K562 (cell line): ENCODE results near the gene NACA. TPM values are rescaled to one million over a fixed set of nuclear protein-coding genes. Genes with fewer than 3 reads are reported as not detected.
A peak's percentile ranks its signal among the peaks of the same experiment; 100 is the strongest.

Source experiments
- ARHGAP35 ChIP-seq: fragments of 450-650 bp; IDR thresholded peaks from 2 replicates; pipeline ENCODE4 v1.6.1; 2018; ENCODE audit not compliant: partially characterized antibody
- CBX5 ChIP-seq: IDR thresholded peaks from 2 replicates; pipeline ENCODE4 v1.6.1; 2014; ENCODE audit warnings: low read depth, borderline replicate concordance
- FOXP1 ChIP-seq: sonication (generic); formaldehyde crosslinking; IDR thresholded peaks from 2 replicates; pipeline ENCODE4 v1.8.0; 2022; ENCODE audit warnings: mild to moderate bottlenecking, missing genetic modification reagents
- KDM4B ChIP-seq, 2 experiments: fragments of 450-650 bp in 1 of 2; sonication (generic) in 1 of 2; IDR thresholded peaks; 2 replicates each; pipeline ENCODE4 v1.6.1; 2016 to 2017; ENCODE audit warnings: borderline replicate concordance in 2 of 2, antibody characterized with exemption in 1 of 2, low read depth in 1 of 2, mild to moderate bottlenecking in 1 of 2
- KLF10 ChIP-seq: fragments of 250-450 bp; sonication (Bioruptor Pico); IDR thresholded peaks from 2 replicates; pipeline ENCODE4 v1.6.1; 2021; ENCODE audit warnings: matching md5 sums
- NFE2L1 ChIP-seq: fragments of 450-650 bp; IDR thresholded peaks from 2 replicates; pipeline ENCODE4 v1.6.1; 2016; ENCODE audit warnings: missing genetic modification characterization, low read depth, mild to moderate bottlenecking, missing compliant biosample characterization, moderate library complexity, borderline replicate concordance
- NR0B1 ChIP-seq: fragments of 450-650 bp; IDR thresholded peaks from one replicate; pipeline ENCODE4 v1.6.1; 2018; ENCODE audit warnings: mild to moderate bottlenecking, moderate library complexity; ENCODE audit not compliant: partially characterized antibody
- RBBP5 ChIP-seq: fragments of 200-600 bp; sonication (generic); IDR thresholded peaks from 2 replicates; pipeline ENCODE4 v1.6.1; 2012; ENCODE audit warnings: borderline replicate concordance, mild to moderate bottlenecking, low read length, control low read depth, inconsistent platforms; ENCODE audit not compliant: insufficient read depth, poor library complexity, severe bottlenecking
- RFX1 ChIP-seq: fragments of 450-650 bp; IDR thresholded peaks from 2 replicates; pipeline ENCODE4 v1.6.1; 2016; ENCODE audit warnings: mild to moderate bottlenecking, moderate library complexity
- SMARCB1 ChIP-seq: IDR thresholded peaks from 2 replicates; pipeline ENCODE4 v1.6.1; 2011; ENCODE audit warnings: improper control_type of control experiment, low read depth; ENCODE audit not compliant: insufficient read length
- TBL1XR1 ChIP-seq, 2 experiments: IDR thresholded peaks; 2 replicates each; pipeline ENCODE4 v1.6.1; 2012; ENCODE audit warnings: improper control_type of control experiment in 2 of 2, low read length in 2 of 2, mild to moderate bottlenecking in 1 of 2
- TOE1 ChIP-seq, 2 experiments: fragments of 450-650 bp in 1 of 2; sonication (generic) in 1 of 2; formaldehyde crosslinking in 1 of 2; IDR thresholded peaks; 2 replicates each; pipeline versions ENCODE4 v1.7.1 to v1.8.0; 2016 to 2022; ENCODE audit warnings: borderline replicate concordance in 2 of 2, mild to moderate bottlenecking in 2 of 2, antibody characterized with exemption in 1 of 2, inconsistent platforms in 1 of 2, low read depth in 1 of 2, missing genetic modification reagents in 1 of 2, moderate library complexity in 1 of 2
- ZFPM2 ChIP-seq: fragments of 250-450 bp; sonication (Bioruptor Pico); IDR thresholded peaks from 2 replicates; pipeline ENCODE4 v1.5.1; 2022; ENCODE audit warnings: mild to moderate bottlenecking
- ZZZ3 ChIP-seq: fragments of 450-650 bp; IDR thresholded peaks from 2 replicates; pipeline ENCODE4 v1.6.1; 2016; ENCODE audit warnings: antibody characterized with exemption, mild to moderate bottlenecking, moderate library complexity
- polyA plus RNA-seq, 8 experiments: library from polyadenylated mRNA; depleted of rRNA in 4 of 8; stranded (reverse) in 5 of 8; unstranded in 3 of 8; fragments of >200 nt; fragmentation: Nextera tagmentation in 2 of 8; fragmentation: Illumina TruSeq in 1 of 8; extraction: Ambion mirVana in 2 of 8; extraction: Trizol in 1 of 8; gene quantifications; 2 replicates each; pipeline versions ENCODE4 v1.2.1 to v1.2.3, GENCODE V29; 2011 to 2014; ENCODE audit warnings: inconsistent platforms in 1 of 8, missing spikeins in 1 of 8
- total RNA-seq, 7 experiments: library from RNA; depleted of rRNA in 6 of 7; stranded (reverse); fragments of >200 nt in 6 of 7; fragmentation: Illumina TruSeq in 2 of 7; extraction: Trizol in 2 of 7; gene quantifications; 2 replicates each; pipeline versions ENCODE4 v1.2.1 to v1.2.3, GENCODE V29; 2011 to 2021; ENCODE audit warnings: low replicate concordance in 1 of 7
- TF ChIP-seq, protein P1 (sequence below): conservative IDR thresholded peaks from 2 replicates; pipeline ENCODE4 v1.6.1; 2011; ENCODE audit warnings: low read depth, mild to moderate bottlenecking, low read length; ENCODE audit not compliant: control insufficient read depth
- TF ChIP-seq, protein P2 (sequence below): fragments of 250-450 bp; sonication (Bioruptor Pico); IDR thresholded peaks from 2 replicates; pipeline ENCODE4 v1.8.0; 2021; ENCODE audit warnings: moderate library complexity, mild to moderate bottlenecking, inconsistent platforms
- TF ChIP-seq, protein P3 (sequence below): sonication (generic); formaldehyde crosslinking; IDR thresholded peaks from 2 replicates; pipeline ENCODE4 v1.8.1; 2023; ENCODE audit warnings: mild to moderate bottlenecking, missing genetic modification reagents

The NACA gene
- total and polyA plus RNA-seq, 9 of the 15 experiments (the other 6 are each of a cell fraction or from before 2014, with no cell fraction given), result 1,030 to 2,416 (median 1,645) TPM

- TF ChIP-seq, protein P1, sequence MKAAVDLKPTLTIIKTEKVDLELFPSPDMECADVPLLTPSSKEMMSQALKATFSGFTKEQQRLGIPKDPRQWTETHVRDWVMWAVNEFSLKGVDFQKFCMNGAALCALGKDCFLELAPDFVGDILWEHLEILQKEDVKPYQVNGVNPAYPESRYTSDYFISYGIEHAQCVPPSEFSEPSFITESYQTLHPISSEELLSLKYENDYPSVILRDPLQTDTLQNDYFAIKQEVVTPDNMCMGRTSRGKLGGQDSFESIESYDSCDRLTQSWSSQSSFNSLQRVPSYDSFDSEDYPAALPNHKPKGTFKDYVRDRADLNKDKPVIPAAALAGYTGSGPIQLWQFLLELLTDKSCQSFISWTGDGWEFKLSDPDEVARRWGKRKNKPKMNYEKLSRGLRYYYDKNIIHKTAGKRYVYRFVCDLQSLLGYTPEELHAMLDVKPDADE, result 0 out of 2 replicates have a peak, but pooled peaks have one; percentile 23
- TF ChIP-seq, protein P2, sequence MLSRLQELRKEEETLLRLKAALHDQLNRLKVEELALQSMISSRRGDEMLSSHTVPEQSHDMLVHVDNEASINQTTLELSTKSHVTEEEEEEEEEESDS (CRISPR knock-in tag), result no peak
- TF ChIP-seq, protein P3, sequence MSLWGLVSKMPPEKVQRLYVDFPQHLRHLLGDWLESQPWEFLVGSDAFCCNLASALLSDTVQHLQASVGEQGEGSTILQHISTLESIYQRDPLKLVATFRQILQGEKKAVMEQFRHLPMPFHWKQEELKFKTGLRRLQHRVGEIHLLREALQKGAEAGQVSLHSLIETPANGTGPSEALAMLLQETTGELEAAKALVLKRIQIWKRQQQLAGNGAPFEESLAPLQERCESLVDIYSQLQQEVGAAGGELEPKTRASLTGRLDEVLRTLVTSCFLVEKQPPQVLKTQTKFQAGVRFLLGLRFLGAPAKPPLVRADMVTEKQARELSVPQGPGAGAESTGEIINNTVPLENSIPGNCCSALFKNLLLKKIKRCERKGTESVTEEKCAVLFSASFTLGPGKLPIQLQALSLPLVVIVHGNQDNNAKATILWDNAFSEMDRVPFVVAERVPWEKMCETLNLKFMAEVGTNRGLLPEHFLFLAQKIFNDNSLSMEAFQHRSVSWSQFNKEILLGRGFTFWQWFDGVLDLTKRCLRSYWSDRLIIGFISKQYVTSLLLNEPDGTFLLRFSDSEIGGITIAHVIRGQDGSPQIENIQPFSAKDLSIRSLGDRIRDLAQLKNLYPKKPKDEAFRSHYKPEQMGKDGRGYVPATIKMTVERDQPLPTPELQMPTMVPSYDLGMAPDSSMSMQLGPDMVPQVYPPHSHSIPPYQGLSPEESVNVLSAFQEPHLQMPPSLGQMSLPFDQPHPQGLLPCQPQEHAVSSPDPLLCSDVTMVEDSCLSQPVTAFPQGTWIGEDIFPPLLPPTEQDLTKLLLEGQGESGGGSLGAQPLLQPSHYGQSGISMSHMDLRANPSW (CRISPR knock-in tag), result no peak
- TF ChIP-seq ZFPM2 (CRISPR knock-in tag) (peak; percentile 70; the same call in 1 of the 2 replicates), TBL1XR1 (IDR thresholded peaks at IDR 0.05; ENCODE audit: low read length in 2 of 2) (no peak), ZZZ3 (no peak), KLF10 (no peak), KDM4B (IDR thresholded peaks at IDR 0.05; ENCODE audit: borderline replicate concordance in 2 of 2, low read depth in 1 of 2) (no peak), TOE1 (IDR thresholded peaks at IDR 0.05; ENCODE audit: borderline replicate concordance) (no peak; the same call in 1 of the 2 replicates), TOE1 (CRISPR knock-in tag; IDR thresholded peaks at IDR 0.05; ENCODE audit: borderline replicate concordance, low read depth) (no peak), NFE2L1 (tag) (no peak), SMARCB1 (no peak), ARHGAP35 (no peak), RBBP5 (peak; percentile 82), CBX5 (no peak), NR0B1 (no peak), FOXP1 (CRISPR knock-in tag) (peak; percentile 54), RFX1 (0 out of 2 replicates have a peak, but pooled peaks have one; percentile 23)
These were observed 37.6 kb downstream of the NACA start (continued) for GRCh38 chr12:56687223-56688128.
